ENCODE results near the gene LRRFIP2. TPM values are rescaled to one million over a fixed set of nuclear protein-coding genes. Genes with fewer than 3 reads are reported as not detected.
"Not testable (repeated sequence)": the region's sequence is repeated elsewhere in the genome, so short reads cannot be mapped to it uniquely, and the experiment has no call there.

Gene LRRFIP2
- total RNA-seq, 1 donor from 2014 or later = 34.1 TPM

DNA sequence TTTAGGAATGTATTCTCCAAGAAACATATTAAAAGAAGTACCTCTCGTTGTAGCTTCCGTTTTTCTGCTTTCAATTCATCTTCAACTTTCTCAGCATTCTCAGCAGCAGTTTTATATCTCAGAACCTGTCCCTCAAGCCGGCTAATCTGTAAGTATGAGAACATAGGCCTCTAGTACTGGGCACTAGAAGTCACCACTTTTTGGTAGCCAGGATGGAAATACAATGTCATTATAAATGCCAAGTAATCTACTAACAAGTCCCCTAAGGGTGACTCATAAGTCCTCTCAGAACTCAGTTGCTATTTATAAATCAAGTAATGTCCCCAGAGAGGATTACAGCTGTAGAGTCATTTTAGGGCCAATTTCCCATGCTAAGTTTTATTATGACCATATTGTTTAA, 120.0 kb downstream of the LRRFIP2 start:
- H3K36me3 ChIP-seq (ENCODE audit: control insufficient read depth, insufficient read depth, low read length) = peaks cover 1% of the 10 kb centered on the region
- TF ChIP-seq, protein P1, sequence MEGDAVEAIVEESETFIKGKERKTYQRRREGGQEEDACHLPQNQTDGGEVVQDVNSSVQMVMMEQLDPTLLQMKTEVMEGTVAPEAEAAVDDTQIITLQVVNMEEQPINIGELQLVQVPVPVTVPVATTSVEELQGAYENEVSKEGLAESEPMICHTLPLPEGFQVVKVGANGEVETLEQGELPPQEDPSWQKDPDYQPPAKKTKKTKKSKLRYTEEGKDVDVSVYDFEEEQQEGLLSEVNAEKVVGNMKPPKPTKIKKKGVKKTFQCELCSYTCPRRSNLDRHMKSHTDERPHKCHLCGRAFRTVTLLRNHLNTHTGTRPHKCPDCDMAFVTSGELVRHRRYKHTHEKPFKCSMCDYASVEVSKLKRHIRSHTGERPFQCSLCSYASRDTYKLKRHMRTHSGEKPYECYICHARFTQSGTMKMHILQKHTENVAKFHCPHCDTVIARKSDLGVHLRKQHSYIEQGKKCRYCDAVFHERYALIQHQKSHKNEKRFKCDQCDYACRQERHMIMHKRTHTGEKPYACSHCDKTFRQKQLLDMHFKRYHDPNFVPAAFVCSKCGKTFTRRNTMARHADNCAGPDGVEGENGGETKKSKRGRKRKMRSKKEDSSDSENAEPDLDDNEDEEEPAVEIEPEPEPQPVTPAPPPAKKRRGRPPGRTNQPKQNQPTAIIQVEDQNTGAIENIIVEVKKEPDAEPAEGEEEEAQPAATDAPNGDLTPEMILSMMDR (IDR thresholded peaks at IDR 0.05; ENCODE audit: insufficient read depth, low read length, poor library complexity, severe bottlenecking) = no peak
- no peaks in the 10 kb centered on the region for H3K27me3 ChIP-seq (ENCODE audit: control insufficient read depth, insufficient read depth, low read length)
- no peak overlapping the region for H3K4me3 ChIP-seq (ENCODE audit: low read depth, low read length)
- DNase-seq (ENCODE audit: low read depth) = no peak

DNA sequence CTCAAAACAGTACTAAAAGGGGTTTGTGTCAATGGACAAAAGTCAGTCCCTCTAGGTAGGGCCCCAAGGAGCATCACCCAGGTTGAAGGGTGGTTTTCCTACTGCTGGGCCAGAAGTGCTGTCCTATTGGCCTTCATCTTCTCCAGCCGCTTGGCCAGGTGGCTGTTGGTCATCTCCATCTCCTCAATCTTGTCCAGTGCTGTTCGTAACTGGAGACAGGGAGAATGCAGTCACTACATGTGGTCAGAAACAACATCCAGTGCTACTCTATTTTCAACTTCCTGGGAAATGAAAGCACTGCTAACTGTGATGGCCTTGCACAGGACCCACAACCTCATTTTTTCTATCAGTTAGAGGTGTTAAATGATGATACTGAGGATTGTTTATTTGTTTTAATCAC, 120.6 kb downstream of the LRRFIP2 start:
- H3K27me3 ChIP-seq (ENCODE audit: control insufficient read depth, insufficient read depth, low read length) = no peaks in the 10 kb centered on the region
- no peak overlapping the region for H3K4me3 ChIP-seq (ENCODE audit: low read depth, low read length)
- no peak for DNase-seq (ENCODE audit: low read depth)
- H3K36me3 ChIP-seq (ENCODE audit: control insufficient read depth, insufficient read depth, low read length) = peaks cover 1% of the 10 kb centered on the region
- TF ChIP-seq, protein P1 (IDR thresholded peaks at IDR 0.05; ENCODE audit: insufficient read depth, low read length, poor library complexity, severe bottlenecking) = no peak

DNA sequence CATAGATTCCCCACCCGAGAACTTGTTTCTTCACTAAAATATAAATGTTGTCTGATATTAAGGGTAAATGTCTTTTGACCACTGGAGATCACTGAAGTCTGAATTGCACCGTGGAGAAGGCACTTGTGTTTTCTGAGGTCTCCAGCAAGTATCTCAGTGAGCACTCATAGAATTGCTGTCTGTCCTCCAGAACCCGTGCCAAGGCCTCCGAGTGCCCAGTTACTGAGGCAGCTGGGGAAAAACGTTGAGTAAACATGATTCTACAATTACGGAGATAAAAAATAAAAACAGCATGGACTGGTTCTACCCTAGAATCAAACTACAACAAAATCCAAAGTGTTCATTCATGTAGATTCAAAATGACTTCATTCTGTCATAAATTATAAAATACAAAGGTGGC, 121.0 kb downstream of the LRRFIP2 start:
- peaks cover 1% of the 10 kb centered on the region for H3K36me3 ChIP-seq (ENCODE audit: control insufficient read depth, insufficient read depth, low read length)
- DNase-seq (ENCODE audit: low read depth) = no peak
- TF ChIP-seq, protein P1 (IDR thresholded peaks at IDR 0.05; ENCODE audit: insufficient read depth, low read length, poor library complexity, severe bottlenecking) = no peak

DNA sequence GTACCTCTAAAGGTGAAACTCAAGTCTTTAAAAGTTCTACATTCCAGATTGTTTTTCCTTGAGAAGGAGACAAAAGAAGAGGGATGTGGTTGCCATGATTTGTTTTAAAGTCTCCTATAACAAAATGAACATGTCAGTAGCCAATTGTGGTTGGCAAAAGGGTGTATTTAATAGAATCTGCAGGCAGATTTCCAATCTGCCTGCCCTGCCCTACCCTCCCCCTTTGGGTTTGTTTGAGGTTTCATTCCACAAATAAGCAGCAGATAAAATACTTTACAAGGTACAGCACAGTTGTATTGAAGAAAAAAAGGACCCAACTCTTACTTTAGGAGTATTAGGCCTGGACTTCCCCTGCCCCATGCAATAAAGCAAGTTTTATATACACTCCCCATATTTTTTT, 121.5 kb downstream of the LRRFIP2 start:
- TF ChIP-seq, protein P1 (IDR thresholded peaks at IDR 0.05; ENCODE audit: insufficient read depth, low read length, poor library complexity, severe bottlenecking) = no peak
- H3K27me3 ChIP-seq (ENCODE audit: control insufficient read depth, insufficient read depth, low read length) = no peaks in the 10 kb centered on the region
- peaks cover 1% of the 10 kb centered on the region for H3K36me3 ChIP-seq (ENCODE audit: control insufficient read depth, insufficient read depth, low read length)
- DNase-seq (ENCODE audit: low read depth) = no peak
- H3K4me3 ChIP-seq (ENCODE audit: low read depth, low read length) = no peak overlapping the region

More for the DNA sequence above, 121.0 kb downstream of the LRRFIP2 start:
- Histone ChIP-seq H3K27me3 (ENCODE audit: control insufficient read depth, insufficient read depth, low read length) (no peaks in the 10 kb centered on the region), H3K4me3 (ENCODE audit: low read depth, low read length) (no peak overlapping the region)

DNA sequence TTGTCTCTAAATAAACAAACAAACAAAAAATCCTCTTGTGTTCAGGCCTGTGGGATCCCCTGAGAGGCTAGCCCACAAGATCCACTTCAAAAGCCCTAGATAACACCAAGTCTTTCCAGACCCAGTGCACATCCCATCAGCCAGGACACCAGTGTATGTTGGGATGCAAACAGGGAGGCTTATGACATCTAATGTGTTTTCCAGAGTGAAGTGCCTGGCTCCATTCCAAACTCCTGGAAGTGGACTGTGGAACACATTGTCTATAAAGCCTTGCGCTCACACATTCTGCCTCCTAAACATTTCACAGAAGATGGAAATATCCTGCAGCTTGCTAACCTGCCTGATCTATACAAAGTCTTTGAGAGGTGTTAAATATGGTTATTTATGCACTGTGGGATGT, 124.1 kb downstream of the LRRFIP2 start:
- no peak for DNase-seq (ENCODE audit: low read depth)
- Histone ChIP-seq H3K27me3 (ENCODE audit: control insufficient read depth, insufficient read depth, low read length) (no peaks in the 10 kb centered on the region), H3K4me3 (ENCODE audit: low read depth, low read length) (no peak overlapping the region), H3K36me3 (ENCODE audit: control insufficient read depth, insufficient read depth, low read length) (peaks cover 1% of the 10 kb centered on the region)
- TF ChIP-seq, protein P1 (IDR thresholded peaks at IDR 0.05; ENCODE audit: insufficient read depth, low read length, poor library complexity, severe bottlenecking) = no peak

DNA sequence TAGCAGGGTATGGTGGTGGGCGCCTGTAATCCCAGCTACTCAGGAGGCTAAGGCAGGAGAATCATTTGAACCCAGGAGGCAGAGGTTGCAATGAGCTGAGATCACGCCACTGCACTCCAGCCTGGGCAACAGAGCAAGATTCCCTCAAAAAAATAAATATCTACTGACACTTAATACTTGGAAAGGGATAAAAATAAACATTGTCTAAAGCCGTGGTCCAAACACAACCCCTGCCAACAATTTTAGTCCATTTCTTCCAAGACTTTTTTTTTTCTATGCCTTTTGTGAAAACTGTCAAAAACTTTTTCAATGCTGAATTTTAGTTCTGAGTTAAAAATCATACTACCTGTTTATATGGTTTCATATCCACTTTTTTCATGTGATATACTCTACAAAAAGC, 131.7 kb downstream of the LRRFIP2 start:
- not testable (repeated sequence) for H3K36me3 ChIP-seq (ENCODE audit: control insufficient read depth, insufficient read depth, low read length); H3K4me3 ChIP-seq (ENCODE audit: low read depth, low read length); H3K27me3 ChIP-seq (ENCODE audit: control insufficient read depth, insufficient read depth, low read length); DNase-seq (ENCODE audit: low read depth)
